BJ (cell line): ENCODE results near the gene BST1. TPM values are rescaled to one million over a fixed set of nuclear protein-coding genes. Genes with fewer than 3 reads are reported as not detected.

Experiments used
- CTCF ChIA-PET: fragments of 350-600 bp; formaldehyde crosslinking; extraction: SDS; loops from one replicate; lab custom pipeline; 2021; ENCODE audit warnings: antibody characterized with exemption, inconsistent platforms; lab: Yijun Ruan, JAX
- POLR2A ChIA-PET: fragments of 300-600 bp; sonication (Branson Sonifier 250); formaldehyde crosslinking; extraction: SDS; loops from one replicate; lab custom pipeline; 2021; ENCODE audit warnings: antibody characterized with exemption; lab: Charles Lee
- DNase-seq: peaks from one replicate; pipeline ENCODE4 v3.0.0-alpha.2; 2011; ENCODE audit warnings: low read depth
- H3K27me3 ChIP-seq: 2 replicates; pipeline ENCODE4 v1.6.0; 2011; ENCODE audit warnings: low read length; ENCODE audit not compliant: control insufficient read depth, insufficient read depth
- H3K36me3 ChIP-seq: 2 replicates; pipeline ENCODE4 v1.5.1; 2011; ENCODE audit warnings: low read length; ENCODE audit not compliant: control insufficient read depth, insufficient read depth
- H3K4me3 ChIP-seq: 2 replicates; pipeline ENCODE4 v1.5.1; 2011; ENCODE audit warnings: low read depth, mild to moderate bottlenecking, control low read depth, low read length
- polyA minus RNA-seq: library from RNA; depleted of rRNA, polyadenylated mRNA; stranded (reverse); fragments of >200 nt; gene quantifications from 2 replicates; pipeline ENCODE4 v1.2.3, GENCODE V29; 2011; rRNA and poly(A)+ RNA removed
- polyA plus RNA-seq: library from polyadenylated mRNA; depleted of rRNA; stranded (reverse); fragments of >200 nt; gene quantifications from 2 replicates; pipeline ENCODE4 v1.2.3, GENCODE V29; 2011; rRNA removed
- TF ChIP-seq, protein P1 (sequence below): IDR thresholded peaks from 2 replicates; pipeline ENCODE4 v1.5.1; 2011; ENCODE audit warnings: low read depth, mild to moderate bottlenecking, control low read depth, inconsistent platforms, low read length, moderate library complexity; ENCODE audit not compliant: insufficient read depth

The BST1 gene, protein sequence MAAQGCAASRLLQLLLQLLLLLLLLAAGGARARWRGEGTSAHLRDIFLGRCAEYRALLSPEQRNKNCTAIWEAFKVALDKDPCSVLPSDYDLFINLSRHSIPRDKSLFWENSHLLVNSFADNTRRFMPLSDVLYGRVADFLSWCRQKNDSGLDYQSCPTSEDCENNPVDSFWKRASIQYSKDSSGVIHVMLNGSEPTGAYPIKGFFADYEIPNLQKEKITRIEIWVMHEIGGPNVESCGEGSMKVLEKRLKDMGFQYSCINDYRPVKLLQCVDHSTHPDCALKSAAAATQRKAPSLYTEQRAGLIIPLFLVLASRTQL
- polyA plus RNA-seq (38.5 and 39.1 TPM in 2 replicates), polyA minus RNA-seq (3.3 and 5.8 TPM in 2 replicates)

DNA sequence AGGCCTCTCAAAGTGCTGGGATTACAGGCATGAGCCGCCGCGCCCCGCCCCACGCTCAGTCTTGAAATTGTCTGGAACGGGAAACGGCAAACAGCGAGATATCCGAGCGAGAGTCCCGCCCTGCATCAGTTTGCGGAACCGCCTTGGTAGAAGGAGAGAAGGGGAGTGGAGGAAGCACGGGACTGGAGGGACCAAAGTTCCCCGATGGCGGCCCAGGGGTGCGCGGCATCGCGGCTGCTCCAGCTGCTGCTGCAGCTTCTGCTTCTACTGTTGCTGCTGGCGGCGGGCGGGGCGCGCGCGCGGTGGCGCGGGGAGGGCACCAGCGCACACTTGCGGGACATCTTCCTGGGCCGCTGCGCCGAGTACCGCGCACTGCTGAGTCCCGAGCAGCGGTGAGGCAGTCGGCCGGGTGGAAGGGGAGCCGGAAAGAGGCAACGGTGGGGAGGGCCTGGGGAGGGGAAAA lies at the start of gene BST1:
Gene BST1, plus strand, starts transcription at position 125 of the 463 bp plus-strand sequence. Its CDS starts 80 bp downstream, at position 205.
- CTCF ChIA-PET, result no interaction called here
- DNase-seq, result no peak
- H3K36me3 ChIP-seq, result no peaks in the 10 kb centered on the region
- no peaks in the 10 kb centered on the region for H3K27me3 ChIP-seq
- H3K4me3 ChIP-seq, result peak within 1 kb of the TSS; percentile 41
- POLR2A ChIA-PET, result no interaction called here
- TF ChIP-seq, protein P1, sequence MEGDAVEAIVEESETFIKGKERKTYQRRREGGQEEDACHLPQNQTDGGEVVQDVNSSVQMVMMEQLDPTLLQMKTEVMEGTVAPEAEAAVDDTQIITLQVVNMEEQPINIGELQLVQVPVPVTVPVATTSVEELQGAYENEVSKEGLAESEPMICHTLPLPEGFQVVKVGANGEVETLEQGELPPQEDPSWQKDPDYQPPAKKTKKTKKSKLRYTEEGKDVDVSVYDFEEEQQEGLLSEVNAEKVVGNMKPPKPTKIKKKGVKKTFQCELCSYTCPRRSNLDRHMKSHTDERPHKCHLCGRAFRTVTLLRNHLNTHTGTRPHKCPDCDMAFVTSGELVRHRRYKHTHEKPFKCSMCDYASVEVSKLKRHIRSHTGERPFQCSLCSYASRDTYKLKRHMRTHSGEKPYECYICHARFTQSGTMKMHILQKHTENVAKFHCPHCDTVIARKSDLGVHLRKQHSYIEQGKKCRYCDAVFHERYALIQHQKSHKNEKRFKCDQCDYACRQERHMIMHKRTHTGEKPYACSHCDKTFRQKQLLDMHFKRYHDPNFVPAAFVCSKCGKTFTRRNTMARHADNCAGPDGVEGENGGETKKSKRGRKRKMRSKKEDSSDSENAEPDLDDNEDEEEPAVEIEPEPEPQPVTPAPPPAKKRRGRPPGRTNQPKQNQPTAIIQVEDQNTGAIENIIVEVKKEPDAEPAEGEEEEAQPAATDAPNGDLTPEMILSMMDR, result no peak

DNA sequence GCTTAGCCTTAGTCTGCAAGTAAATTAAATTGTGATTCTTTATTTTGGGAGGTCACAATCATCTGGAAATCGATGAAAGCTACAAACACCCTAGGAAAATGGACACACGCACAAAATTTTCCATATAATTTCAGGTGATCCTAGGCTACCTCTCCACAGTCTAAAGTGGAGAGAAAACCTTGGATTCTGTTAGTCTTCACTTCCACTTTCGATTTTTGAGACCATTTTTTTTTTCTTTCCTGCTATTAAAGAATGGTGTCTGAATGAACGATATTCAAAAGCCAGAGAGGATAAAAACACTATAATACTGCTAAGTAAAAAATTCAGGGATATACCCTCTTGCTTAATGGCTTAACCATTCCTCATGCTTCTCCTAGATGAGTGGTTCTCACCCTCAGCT lies 49.4 kb upstream of the BST1 start:
- no peaks in the 10 kb centered on the region for H3K27me3 ChIP-seq
- TF ChIP-seq, protein P1, result no peak
- no peaks in the 10 kb centered on the region for H3K36me3 ChIP-seq
- peak overlapping the region; percentile 83 for H3K4me3 ChIP-seq
- DNase-seq, result no peak
- ChIA-PET CTCF (interaction anchor here (0.5 to 1.0 kb wide), 3 partner anchors 30 to 1546 kb away, joined by 3 to 4 read pairs (median 3); no protein-coding TSS in a partner anchor), POLR2A (no interaction called here)

DNA sequence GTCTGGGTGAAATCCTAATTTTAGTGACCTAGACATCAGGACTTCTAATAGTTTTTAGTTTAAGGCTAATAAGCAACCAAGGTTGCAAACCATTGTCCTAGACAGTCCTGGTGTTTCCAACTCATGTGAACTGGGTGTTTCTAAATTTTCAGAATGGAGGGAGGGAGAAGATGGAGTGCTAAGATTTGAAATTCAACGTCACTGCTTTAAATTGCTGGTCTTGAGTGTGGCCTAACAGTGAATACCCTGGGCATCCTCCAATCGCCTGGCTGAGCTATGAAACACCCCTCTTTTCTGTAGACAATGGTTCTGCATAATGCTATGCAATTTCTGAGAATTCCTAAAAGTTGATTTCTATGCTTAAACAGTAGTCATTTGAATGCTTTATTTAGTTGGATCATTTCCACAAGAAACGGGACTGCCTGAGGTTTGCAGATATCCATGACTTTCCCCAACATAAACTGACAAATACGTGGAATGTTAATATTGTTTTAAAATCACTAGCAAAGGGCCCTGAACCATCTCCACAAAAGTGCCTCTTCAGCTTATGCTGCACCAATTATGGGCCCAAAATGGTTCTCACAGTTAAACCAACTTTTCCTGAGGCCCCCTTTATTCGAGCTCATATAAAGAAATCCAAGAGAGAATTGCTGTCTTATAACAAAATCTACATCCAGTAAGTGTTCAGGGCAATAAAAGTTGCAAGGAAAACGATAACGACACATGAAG lies 48.8 kb upstream of the BST1 start:
- DNase-seq, result no peak

DNA sequence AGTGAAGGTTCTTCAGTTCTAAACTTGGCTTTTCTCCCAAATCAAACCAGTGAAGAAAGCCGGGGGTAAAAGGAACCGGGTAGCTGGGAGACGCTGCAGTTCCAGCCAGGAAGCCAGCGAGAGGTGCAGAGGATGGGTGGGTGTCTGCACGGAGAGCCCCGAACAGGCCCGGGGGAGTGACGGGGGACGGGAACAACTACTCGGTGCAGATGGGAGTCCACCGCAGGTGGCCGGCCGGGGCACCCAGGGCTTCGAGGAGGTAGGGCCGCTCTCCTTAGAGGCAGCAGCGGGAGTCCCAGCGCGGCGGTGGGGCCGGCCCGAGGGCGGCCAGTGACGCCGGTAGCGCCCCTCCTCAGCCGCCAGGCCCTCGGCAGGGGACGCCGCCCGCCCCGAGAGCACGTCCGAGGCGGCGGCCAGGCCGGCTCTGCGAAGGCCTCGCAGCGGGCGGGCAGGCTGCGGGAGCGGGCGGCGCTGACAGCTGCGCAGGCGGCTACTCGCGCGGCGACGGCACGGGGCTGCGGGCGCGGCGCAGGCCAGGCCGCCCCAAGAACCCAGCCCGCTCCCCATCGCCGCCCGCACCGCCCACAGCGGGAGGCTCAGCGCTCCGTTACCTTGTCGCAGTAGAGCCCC lies 48.2 kb upstream of the BST1 start:
- DNase-seq, result no peak
- TF ChIP-seq, protein P1, result no peak
- Histone ChIP-seq H3K4me3 (peak overlapping the region; percentile 83), H3K27me3 (no peaks in the 10 kb centered on the region), H3K36me3 (no peaks in the 10 kb centered on the region)
- ChIA-PET POLR2A (no interaction called here), CTCF (interaction anchor here (1.0 kb wide), 4 partner anchors 17 to 175 kb away, joined by 3 to 5 read pairs (median 3); partner anchors contain the start of gene FAM200B)

More for the DNA sequence above, 48.8 kb upstream of the BST1 start:
- Histone ChIP-seq H3K4me3 (peak overlapping the region; percentile 83), H3K36me3 (no peaks in the 10 kb centered on the region), H3K27me3 (no peaks in the 10 kb centered on the region)
- ChIA-PET POLR2A (no interaction called here), CTCF (interaction anchor here (0.5 to 1.0 kb wide), 4 partner anchors 17 to 174 kb away, joined by 3 to 4 read pairs (median 3); partner anchors contain the start of gene FAM200B)
- TF ChIP-seq, protein P1, result no peak
